Upper lobe of right lung (tissue), 1 donor: ENCODE data around the gene HEBP1. TPM values are rescaled to one million over a fixed set of nuclear protein-coding genes. Genes with fewer than 3 reads are reported as not detected.
A peak's percentile ranks its signal among the peaks of the same experiment; 100 is the strongest.

Experiments used
- ATAC-seq: fragments of 200-7000 bp; cut with Tn5 transposase; one replicate; pipeline ENCODE4 v1.9.1; 2020; ENCODE audit warnings: mild to moderate bottlenecking, moderate library complexity
- DNase-seq: peaks from one replicate; pipeline ENCODE4 v3.0.0-alpha.2; 2020
- H3K27ac ChIP-seq: fragments of 200-600 bp; one replicate; pipeline ENCODE4 v1.8.0; 2022
- H3K27me3 ChIP-seq: fragments of 200-600 bp; one replicate; pipeline ENCODE4 v1.8.0; 2022; ENCODE audit warnings: mild to moderate bottlenecking
- H3K36me3 ChIP-seq: fragments of 200-600 bp; one replicate; pipeline ENCODE4 v1.8.0; 2022
- H3K4me1 ChIP-seq: fragments of 200-600 bp; one replicate; pipeline ENCODE4 v1.8.0; 2022
- H3K4me3 ChIP-seq: fragments of 200-600 bp; one replicate; pipeline ENCODE4 v1.8.0; 2022; ENCODE audit warnings: mild to moderate bottlenecking
- H3K9me3 ChIP-seq: fragments of 200-600 bp; one replicate; pipeline ENCODE4 v1.8.0; 2022
- CTCF ChIP-seq: fragments of 200-600 bp; IDR thresholded peaks from one replicate; pipeline ENCODE4 v1.8.0; 2022; ENCODE audit warnings: antibody characterized with exemption
- intact Hi-C: fragments of 100-400 bp; cut with DNase I; formaldehyde crosslinking; loops from one replicate; pipeline ENCODE4 v1.11.0; 2022
- total RNA-seq: library from RNA; stranded (reverse); fragmentation: NEBNext Ultra II Directional; extraction: Animal tissue kit (Norgen Biotek cat#: 25700); gene quantifications from one replicate; pipeline ENCODE4 v1.2.1, GENCODE V29; 2021
- donor health status: DM: no; HTN: yes; CAD: no; lungs with severe emphysema.

Gene HEBP1
- total RNA-seq, 1 donor from 2014 or later: 86.2 TPM

GRCh38 chr12:12999271-12999958 is 650 bp downstream of the HEBP1 start:
- peak overlapping the region; percentile 87 for H3K27ac ChIP-seq
- intact Hi-C loops: loop anchor here (10.0 kb wide), 1 partner anchor 235 kb away; no protein-coding TSS in a partner anchor
- no peaks in the 10 kb centered on the region for H3K36me3 ChIP-seq
- no peaks in the 10 kb centered on the region for H3K27me3 ChIP-seq
- H3K4me3 ChIP-seq: peak overlapping the region; percentile 93
- H3K4me1 ChIP-seq: peaks cover 32% of the 10 kb centered on the region
- no peaks in the 10 kb centered on the region for H3K9me3 ChIP-seq
- no peak for ATAC-seq
- no peak for TF ChIP-seq CTCF
- DNase-seq: no peak

- DNase-seq (no peak), ATAC-seq (no peak)
- intact Hi-C loops: loop anchor here (10.0 kb wide), 1 partner anchor 237 kb away; no protein-coding TSS in a partner anchor
- Histone ChIP-seq H3K9me3 (no peaks in the 10 kb centered on the region), H3K4me3 (peak overlapping the region; percentile 93), H3K27me3 (no peaks in the 10 kb centered on the region), H3K4me1 (peaks cover 37% of the 10 kb centered on the region), H3K27ac (no peak overlapping the region), H3K36me3 (no peaks in the 10 kb centered on the region)
- no peak for TF ChIP-seq CTCF
These were observed 1.8 kb downstream of the HEBP1 start for GRCh38 chr12:12998248-12998647.

GRCh38 chr12:12997734-12998133 is 2.3 kb downstream of the HEBP1 start:
- no peak for ATAC-seq
- H3K36me3 ChIP-seq: no peaks in the 10 kb centered on the region

GRCh38 chr12:12997156-12997555 is 2.9 kb downstream of the HEBP1 start:
- no peak for TF ChIP-seq CTCF

More at GRCh38 chr12:12997734-12998133, 2.3 kb downstream of the HEBP1 start:
- TF ChIP-seq CTCF: no peak
- no peak for DNase-seq
- Histone ChIP-seq H3K4me1 (peaks cover 41% of the 10 kb centered on the region), H3K27me3 (no peaks in the 10 kb centered on the region), H3K27ac (no peak overlapping the region), H3K4me3 (no peak overlapping the region), H3K9me3 (no peaks in the 10 kb centered on the region)
- intact Hi-C loops: loop anchor here (10.0 kb wide), 1 partner anchor 237 kb away; no protein-coding TSS in a partner anchor

GRCh38 chr12:12996209-12996608 is 3.9 kb downstream of the HEBP1 start:
- H3K4me3 ChIP-seq: no peak overlapping the region
- H3K27ac ChIP-seq: no peak overlapping the region
- DNase-seq (no peak), ATAC-seq (no peak)
- no peaks in the 10 kb centered on the region for H3K36me3 ChIP-seq
- no peaks in the 10 kb centered on the region for H3K27me3 ChIP-seq
- TF ChIP-seq CTCF: no peak
- no peaks in the 10 kb centered on the region for H3K9me3 ChIP-seq
- intact Hi-C loops: loop anchor here (10.0 kb wide), 1 partner anchor 239 kb away; no protein-coding TSS in a partner anchor
- H3K4me1 ChIP-seq: peaks cover 50% of the 10 kb centered on the region

More at GRCh38 chr12:12997156-12997555, 2.9 kb downstream of the HEBP1 start:
- Histone ChIP-seq H3K9me3 (no peaks in the 10 kb centered on the region), H3K27ac (no peak overlapping the region), H3K4me3 (no peak overlapping the region), H3K4me1 (peaks cover 46% of the 10 kb centered on the region), H3K27me3 (no peaks in the 10 kb centered on the region), H3K36me3 (no peaks in the 10 kb centered on the region)
- intact Hi-C loops: loop anchor here (10.0 kb wide), 1 partner anchor 238 kb away; no protein-coding TSS in a partner anchor
- ATAC-seq: no peak
- DNase-seq: no peak
